T-helper 1 cell treated with Interleukin-12 subunit alpha and Interleukin-12 subunit beta and Interleukin-4 antibody, amounts not matched to agents 30 μg/mL and 1 μg/mL, for 36 hours (primary cell): Measurements from ENCODE around the gene SYNGR2.

ENCODE experiments used
- H3K27ac Mint-ChIP-seq: one replicate; pipeline ENCODE4 v1.8.0; 2021; ENCODE audit warnings: mild to moderate bottlenecking, mixed read lengths
- H3K27me3 Mint-ChIP-seq: one replicate; pipeline ENCODE4 v1.8.0; 2021; ENCODE audit warnings: low read depth, mixed read lengths
- H3K36me3 Mint-ChIP-seq: one replicate; pipeline ENCODE4 v1.8.0; 2021; ENCODE audit warnings: low read depth, mixed read lengths
- H3K4me1 Mint-ChIP-seq: one replicate; pipeline ENCODE4 v1.8.0; 2021; ENCODE audit warnings: low read depth, mixed read lengths
- H3K4me3 Mint-ChIP-seq: one replicate; pipeline ENCODE4 v1.8.0; 2021; ENCODE audit warnings: mild to moderate bottlenecking, moderate library complexity, mixed read lengths
- H3K9me3 Mint-ChIP-seq: one replicate; pipeline ENCODE4 v1.8.0; 2021; ENCODE audit warnings: mixed read lengths

Gene SYNGR2

GRCh38 chr17:78183916-78184315 is 15.5 kb downstream of the SYNGR2 start:
- H3K9me3 Mint-ChIP-seq, result no peaks in the 10 kb centered on the region
- H3K27ac Mint-ChIP-seq, result no peak overlapping the region
- H3K27me3 Mint-ChIP-seq, result no peaks in the 10 kb centered on the region
- peaks cover 34% of the 10 kb centered on the region for H3K4me1 Mint-ChIP-seq
- H3K4me3 Mint-ChIP-seq, result no peak overlapping the region
- H3K36me3 Mint-ChIP-seq, result peaks cover 8% of the 10 kb centered on the region

- no peak overlapping the region for H3K4me3 Mint-ChIP-seq
- peaks cover 6% of the 10 kb centered on the region for H3K36me3 Mint-ChIP-seq
- H3K27me3 Mint-ChIP-seq, result no peaks in the 10 kb centered on the region
- no peaks in the 10 kb centered on the region for H3K9me3 Mint-ChIP-seq
- no peak overlapping the region for H3K27ac Mint-ChIP-seq
- H3K4me1 Mint-ChIP-seq, result peaks cover 34% of the 10 kb centered on the region
Measured at GRCh38 chr17:78184351-78184750, 16.0 kb downstream of the SYNGR2 start.

- Mint-ChIP-seq H3K36me3 (peaks cover 6% of the 10 kb centered on the region), H3K4me3 (peak overlapping the region; percentile 25), H3K9me3 (no peaks in the 10 kb centered on the region), H3K4me1 (peaks cover 34% of the 10 kb centered on the region), H3K27ac (peak overlapping the region; percentile 24), H3K27me3 (no peaks in the 10 kb centered on the region)
Measured at GRCh38 chr17:78184868-78185267, 16.5 kb downstream of the SYNGR2 start.

- Mint-ChIP-seq H3K27ac (peak overlapping the region; percentile 72), H3K27me3 (no peaks in the 10 kb centered on the region), H3K9me3 (no peaks in the 10 kb centered on the region), H3K4me1 (peaks cover 25% of the 10 kb centered on the region), H3K4me3 (peak overlapping the region; percentile 77), H3K36me3 (peaks cover 2% of the 10 kb centered on the region)
Measured at GRCh38 chr17:78185981-78186691, 17.8 kb downstream of the SYNGR2 start.

- Mint-ChIP-seq H3K4me1 (peaks cover 22% of the 10 kb centered on the region), H3K27me3 (no peaks in the 10 kb centered on the region), H3K4me3 (peak within 1 kb of the TSS; percentile 92), H3K9me3 (no peaks in the 10 kb centered on the region), H3K36me3 (peaks cover 2% of the 10 kb centered on the region), H3K27ac (peak within 1 kb of the TSS; percentile 72)
Measured at GRCh38 chr17:78186692-78187595, 18.6 kb downstream of the SYNGR2 start, which contains the start of the genes AFMID and TK1. Gene AFMID (plus strand): TSS chr17:78187362. CDS start chr17:78187371, 9 bp downstream. Gene TK1 (minus strand): TSS chr17:78187052. CDS start chr17:78186994, 58 bp downstream.

GRCh38 chr17:78196716-78197115 is 28.3 kb downstream of the SYNGR2 start:
- no peaks in the 10 kb centered on the region for H3K27me3 Mint-ChIP-seq
- H3K36me3 Mint-ChIP-seq, result no peaks in the 10 kb centered on the region
- H3K27ac Mint-ChIP-seq, result no peak overlapping the region
- H3K9me3 Mint-ChIP-seq, result no peaks in the 10 kb centered on the region
- no peak overlapping the region for H3K4me3 Mint-ChIP-seq
- peaks cover 7% of the 10 kb centered on the region for H3K4me1 Mint-ChIP-seq

GRCh38 chr17:78197147-78197832 is 28.9 kb downstream of the SYNGR2 start:
- no peak overlapping the region for H3K4me3 Mint-ChIP-seq
- H3K9me3 Mint-ChIP-seq, result no peaks in the 10 kb centered on the region
- H3K27me3 Mint-ChIP-seq, result no peaks in the 10 kb centered on the region
- H3K4me1 Mint-ChIP-seq, result peaks cover 7% of the 10 kb centered on the region
- no peaks in the 10 kb centered on the region for H3K36me3 Mint-ChIP-seq
- no peak overlapping the region for H3K27ac Mint-ChIP-seq

- Mint-ChIP-seq H3K4me3 (no peak overlapping the region), H3K27me3 (no peaks in the 10 kb centered on the region), H3K9me3 (no peaks in the 10 kb centered on the region), H3K27ac (no peak overlapping the region), H3K36me3 (peaks cover 3% of the 10 kb centered on the region), H3K4me1 (peaks cover 7% of the 10 kb centered on the region)
Measured at GRCh38 chr17:78200451-78200850, 32.1 kb downstream of the SYNGR2 start.

- H3K36me3 Mint-ChIP-seq, result peaks cover 3% of the 10 kb centered on the region
- peaks cover 7% of the 10 kb centered on the region for H3K4me1 Mint-ChIP-seq
- H3K27me3 Mint-ChIP-seq, result no peaks in the 10 kb centered on the region
- no peak overlapping the region for H3K27ac Mint-ChIP-seq
- no peaks in the 10 kb centered on the region for H3K9me3 Mint-ChIP-seq
- H3K4me3 Mint-ChIP-seq, result no peak overlapping the region
Measured at GRCh38 chr17:78202666-78203065, 34.3 kb downstream of the SYNGR2 start.

GRCh38 chr17:78204387-78205123 is 36.2 kb downstream of the SYNGR2 start:
- H3K4me3 Mint-ChIP-seq, result no peak overlapping the region
- no peak overlapping the region for H3K27ac Mint-ChIP-seq
- H3K4me1 Mint-ChIP-seq, result no peaks in the 10 kb centered on the region
- no peaks in the 10 kb centered on the region for H3K27me3 Mint-ChIP-seq
- no peaks in the 10 kb centered on the region for H3K9me3 Mint-ChIP-seq
- peaks cover 3% of the 10 kb centered on the region for H3K36me3 Mint-ChIP-seq

GRCh38 chr17:78205124-78205775 is 36.9 kb downstream of the SYNGR2 start:
- Mint-ChIP-seq H3K4me1 (no peaks in the 10 kb centered on the region), H3K27me3 (no peaks in the 10 kb centered on the region), H3K27ac (no peak overlapping the region), H3K36me3 (peaks cover 3% of the 10 kb centered on the region), H3K9me3 (no peaks in the 10 kb centered on the region), H3K4me3 (no peak overlapping the region)

- Mint-ChIP-seq H3K36me3 (peaks cover 3% of the 10 kb centered on the region), H3K9me3 (no peaks in the 10 kb centered on the region), H3K27me3 (no peaks in the 10 kb centered on the region), H3K27ac (no peak overlapping the region), H3K4me1 (no peaks in the 10 kb centered on the region), H3K4me3 (no peak overlapping the region)
Measured at GRCh38 chr17:78206298-78206697, 37.9 kb downstream of the SYNGR2 start.

GRCh38 chr17:78208486-78208885 is 40.1 kb downstream of the SYNGR2 start:
- Mint-ChIP-seq H3K27me3 (no peaks in the 10 kb centered on the region), H3K27ac (no peak overlapping the region), H3K4me1 (no peaks in the 10 kb centered on the region), H3K4me3 (no peak overlapping the region), H3K9me3 (no peaks in the 10 kb centered on the region), H3K36me3 (peaks cover 3% of the 10 kb centered on the region)
